Stimulated activated CD4-positive, alpha-beta T cell treated with anti-CD3 and anti-CD28 coated beads, Interleukin-1b, Interleukin-23, amount 100 ng/mL, for 24 hours (primary cell): ENCODE data around the gene NFIC.
"Not testable (repeated sequence)": the region's sequence is repeated elsewhere in the genome, so short reads cannot be mapped to it uniquely, and the experiment has no call there.

ENCODE experiments used
- DNase-seq, 4 experiments: peaks; one replicate each; pipeline ENCODE4 v3.0.0-alpha.2; 2020; ENCODE audit warnings: low read depth in 4 of 4, low spot score in 1 of 4

NFIC gene

GRCh38 chr19:3415695-3416094 is 49.3 kb downstream of the NFIC start:
- no peak for DNase-seq

DNA sequence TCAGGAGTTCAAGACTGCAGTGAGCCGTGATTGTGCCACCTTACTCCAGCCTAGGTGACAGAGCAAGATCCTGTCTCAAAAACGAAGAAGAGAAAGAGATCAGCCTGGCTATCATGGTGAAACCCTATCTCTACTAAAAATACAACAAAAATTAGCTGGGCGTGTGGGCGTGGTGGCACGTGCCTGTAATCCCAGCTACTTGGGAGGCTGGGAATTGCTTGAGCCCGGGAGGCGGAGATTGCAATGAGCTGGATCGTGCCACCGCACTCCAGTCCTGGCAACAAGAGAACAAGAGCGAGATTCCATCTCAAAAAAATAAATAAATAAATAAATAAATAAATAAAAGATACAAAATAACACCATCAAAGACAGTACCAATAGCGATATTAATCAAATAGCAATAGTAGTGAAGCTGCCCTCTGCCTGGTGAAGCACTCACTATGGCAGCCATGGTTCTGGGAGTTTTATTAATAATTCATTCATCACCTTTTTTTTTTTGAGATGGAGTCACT is 53.9 kb downstream of the NFIC start:
- no peak for DNase-seq

- DNase-seq, result no peak
These were observed 54.7 kb downstream of the NFIC start for GRCh38 chr19:3420909-3421619.

GRCh38 chr19:3421656-3422055 is 55.3 kb downstream of the NFIC start:
- not testable (repeated sequence) for DNase-seq

- DNase-seq, result no peak
These were observed 56.9 kb downstream of the NFIC start for GRCh38 chr19:3423183-3423829.

DNA sequence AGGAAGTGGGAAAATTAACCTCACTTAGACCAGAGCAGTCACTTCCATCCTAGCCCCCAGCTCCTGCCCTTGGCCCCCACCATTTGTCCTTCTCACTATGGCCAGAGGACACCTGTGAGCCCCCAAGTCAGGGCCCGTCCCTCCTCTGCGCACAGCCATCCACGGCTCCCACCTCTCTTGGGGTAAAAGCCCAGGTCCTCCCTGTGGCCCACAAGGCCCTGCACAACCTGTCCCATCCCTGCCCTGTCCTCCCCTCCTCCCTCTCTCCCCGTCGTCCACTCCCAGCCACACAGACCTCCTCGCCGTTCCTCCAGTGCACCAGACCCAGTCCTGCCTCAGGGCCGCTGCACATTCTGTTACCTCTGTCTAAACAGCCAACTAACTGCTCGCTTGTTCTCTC is 60.0 kb downstream of the NFIC start:
- DNase-seq, result no peak

GRCh38 chr19:3430366-3430680 is 63.9 kb downstream of the NFIC start:
- not testable (repeated sequence) for DNase-seq

DNA sequence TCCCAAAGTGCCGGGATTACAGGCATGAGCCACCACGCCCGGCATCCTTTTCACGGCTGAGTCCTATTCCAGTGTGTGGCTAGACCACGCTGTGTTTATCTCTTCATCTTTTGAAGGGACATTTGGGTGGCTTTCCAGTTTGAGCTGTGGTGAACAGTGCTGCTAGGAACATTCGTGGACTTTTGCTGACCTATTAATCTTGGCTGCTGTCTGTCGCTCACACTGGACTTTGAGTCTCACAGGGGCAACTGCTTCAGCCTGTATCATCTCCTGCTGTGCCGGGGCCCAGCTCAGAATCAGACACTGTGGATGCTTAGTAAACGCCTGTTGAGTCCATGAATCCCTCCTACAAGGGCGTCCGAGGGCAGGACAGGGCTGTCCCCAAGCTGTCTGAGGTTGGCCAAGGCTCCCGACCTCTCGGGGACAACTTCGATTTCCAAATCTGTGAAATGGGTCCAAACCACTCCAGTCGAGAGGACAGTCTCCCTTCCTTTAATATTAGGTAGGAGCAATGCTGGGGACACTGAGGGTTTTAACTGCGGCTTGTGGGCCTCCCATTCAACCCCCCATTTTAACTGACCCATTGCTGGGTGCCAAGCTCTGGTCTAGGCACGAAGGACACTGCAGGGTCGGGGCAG is 65.5 kb downstream of the NFIC start:
- no peak for DNase-seq

GRCh38 chr19:3433313-3433712 is 66.9 kb downstream of the NFIC start:
- no peak for DNase-seq

GRCh38 chr19:3433805-3434540 is 67.6 kb downstream of the NFIC start:
- no peak for DNase-seq

DNA sequence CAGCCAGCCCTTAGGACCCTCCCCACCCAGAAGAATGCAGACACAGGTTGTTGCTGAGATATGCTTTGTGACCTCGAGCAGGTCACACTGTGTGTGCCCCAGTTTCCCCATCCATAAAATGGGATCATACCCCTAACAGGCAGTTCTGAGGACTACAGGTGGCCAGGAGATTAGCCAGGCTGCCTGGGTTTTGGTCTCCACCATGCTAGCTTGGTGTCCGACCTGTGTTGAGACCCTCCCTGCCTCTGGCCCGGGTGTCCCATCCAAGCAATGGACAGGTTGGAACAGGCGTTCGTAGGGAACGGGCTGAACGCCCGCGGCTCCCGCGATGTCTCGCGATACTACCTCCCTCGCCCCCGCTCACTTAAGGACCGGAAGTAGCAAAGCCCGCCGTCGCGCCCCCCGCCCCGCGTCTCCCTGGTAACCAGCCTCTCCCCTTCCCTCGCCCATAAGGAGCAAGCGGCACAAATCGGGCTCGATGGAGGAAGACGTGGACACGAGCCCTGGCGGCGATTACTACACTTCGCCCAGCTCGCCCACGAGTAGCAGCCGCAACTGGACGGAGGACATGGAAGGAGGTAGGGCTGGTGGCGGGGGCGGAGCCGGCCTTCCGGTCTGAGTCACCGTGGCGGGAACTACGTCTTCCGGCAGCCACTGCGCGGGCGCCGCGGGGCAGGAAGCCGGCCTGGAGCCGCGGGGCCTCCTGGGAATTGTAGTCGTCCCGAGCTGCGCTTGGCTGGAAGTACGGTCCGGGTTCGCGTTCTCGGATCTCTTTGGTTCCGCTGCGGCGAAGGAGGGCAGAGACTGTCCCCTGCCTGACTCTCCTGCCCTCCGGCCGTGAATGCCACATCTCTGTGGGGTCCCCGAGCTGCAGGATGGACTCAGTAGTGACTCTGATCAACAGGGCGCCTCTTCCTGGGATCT is 68.5 kb downstream of the NFIC start:
- DNase-seq, result peak; percentile 88 to 96 (median 92)

DNA sequence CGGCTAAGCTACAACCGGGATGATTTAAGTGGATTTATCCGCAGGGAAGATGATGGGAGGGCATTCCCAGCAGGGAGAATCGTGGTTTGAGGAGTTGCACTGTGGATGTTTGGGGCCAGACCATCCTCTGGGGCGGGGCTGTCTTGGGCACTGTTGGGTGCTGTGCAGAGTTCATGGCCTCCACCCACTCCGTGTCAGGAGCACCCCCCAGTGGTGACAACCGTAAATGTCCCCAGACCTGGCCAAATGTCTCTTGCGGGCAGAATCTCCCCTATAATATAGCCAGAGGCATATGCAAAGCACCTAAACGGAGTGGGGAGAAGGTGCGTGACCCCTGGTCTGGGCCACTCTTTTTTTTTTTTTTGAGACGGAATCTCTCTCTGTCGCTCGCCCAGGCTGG is 73.7 kb downstream of the NFIC start:
- peak; percentile 24 to 43 (median 28) for DNase-seq

- DNase-seq, result no peak
These were observed 75.0 kb downstream of the NFIC start for GRCh38 chr19:3441089-3441985.

DNA sequence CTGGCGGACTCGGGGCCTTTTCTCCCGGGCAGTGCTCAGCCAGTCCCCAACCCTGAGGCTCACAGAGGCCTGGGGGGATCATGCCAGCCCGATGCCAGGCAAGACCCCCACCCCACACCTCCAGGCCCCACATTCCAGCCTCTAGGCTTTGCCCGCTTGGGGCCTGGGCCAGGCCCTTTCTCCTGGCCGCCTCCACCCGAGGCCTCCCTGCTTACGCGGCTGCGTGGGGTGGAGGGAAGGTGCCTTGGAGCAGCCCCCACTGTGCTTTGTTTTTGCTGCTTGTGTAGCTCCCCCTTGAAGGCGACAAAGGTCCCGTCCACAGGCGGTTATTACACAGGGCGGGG is 75.6 kb downstream of the NFIC start:
- no peak for DNase-seq

GRCh38 chr19:3442487-3443071 is 76.2 kb downstream of the NFIC start:
- no peak for DNase-seq

GRCh38 chr19:3443840-3444694 is 77.7 kb downstream of the NFIC start:
- no peak for DNase-seq

- DNase-seq, result no peak
These were observed 78.4 kb downstream of the NFIC start for GRCh38 chr19:3444695-3445234.

GRCh38 chr19:3446657-3447056 is 80.3 kb downstream of the NFIC start:
- not testable (repeated sequence) for DNase-seq
